Activated CD4-positive, alpha-beta T cell treated with anti-CD3 and anti-CD28 coated beads, Interleukin-10, Interleukin-2, amounts not matched to agents 100 ng/mL and 50 ng/mL, durations not matched to agents 16 hours and 8 hours (primary cell): ENCODE data around the gene TFPT.

Experiments used
- DNase-seq: peaks from one replicate; pipeline ENCODE4 v3.0.0-alpha.2; 2020

The TFPT gene

DNA sequence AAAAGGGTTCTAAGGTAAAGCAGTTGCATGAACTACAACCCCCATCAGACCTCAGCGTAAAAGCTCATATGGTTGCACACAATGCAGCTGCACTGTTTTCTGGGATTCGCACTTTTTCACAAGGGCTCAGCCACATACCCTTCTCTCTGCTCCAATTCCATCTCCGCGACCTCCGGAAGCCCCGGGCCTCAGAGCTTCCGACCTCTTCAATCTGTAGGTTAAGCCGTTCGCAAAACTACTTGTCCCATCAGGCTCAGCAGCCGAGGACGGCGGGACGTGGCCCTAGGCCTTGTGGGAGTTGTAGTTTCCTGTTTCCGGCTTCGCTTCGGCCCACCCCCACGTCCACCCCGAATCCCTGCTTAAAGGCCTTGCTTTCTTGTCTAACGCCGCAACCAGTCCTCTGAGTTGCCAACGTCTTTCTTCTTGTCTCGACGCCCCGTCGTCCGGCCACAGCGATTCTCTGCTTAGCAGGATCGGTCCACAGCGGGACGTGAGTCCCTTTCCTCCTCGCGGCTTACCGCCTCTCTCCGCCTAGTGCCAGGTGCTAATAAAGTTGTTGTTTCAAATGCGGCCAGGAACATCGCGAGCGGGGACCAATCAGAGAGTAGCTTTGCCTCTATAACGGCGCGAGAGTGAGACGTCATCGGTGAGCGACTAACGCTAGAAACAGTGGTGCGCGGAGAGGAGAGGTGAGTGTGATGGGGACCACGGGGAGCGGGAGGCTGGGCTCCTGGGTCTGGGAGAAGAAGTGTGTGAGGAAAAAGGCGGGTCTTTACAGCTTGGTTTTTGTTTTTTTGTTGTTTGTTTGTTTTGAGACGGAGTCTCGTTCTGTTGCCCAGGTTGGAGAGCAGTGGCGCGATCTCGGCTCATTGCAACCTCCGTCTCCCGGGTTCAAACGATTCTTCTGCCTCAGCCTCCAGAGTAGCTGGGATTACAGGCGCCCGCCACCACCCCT is at the start of gene TFPT, which contains the start of gene PRPF31:
Gene TFPT (minus strand): TSS at position 549 of the 955 bp plus-strand sequence. CDS start 388 bp downstream, at position 161.
Gene PRPF31 (plus strand): TSS at position 646 of the 955 bp plus-strand sequence. CDS start 2,525 bp downstream, outside the sequence.
- DNase-seq, result peak; percentile 97

DNA sequence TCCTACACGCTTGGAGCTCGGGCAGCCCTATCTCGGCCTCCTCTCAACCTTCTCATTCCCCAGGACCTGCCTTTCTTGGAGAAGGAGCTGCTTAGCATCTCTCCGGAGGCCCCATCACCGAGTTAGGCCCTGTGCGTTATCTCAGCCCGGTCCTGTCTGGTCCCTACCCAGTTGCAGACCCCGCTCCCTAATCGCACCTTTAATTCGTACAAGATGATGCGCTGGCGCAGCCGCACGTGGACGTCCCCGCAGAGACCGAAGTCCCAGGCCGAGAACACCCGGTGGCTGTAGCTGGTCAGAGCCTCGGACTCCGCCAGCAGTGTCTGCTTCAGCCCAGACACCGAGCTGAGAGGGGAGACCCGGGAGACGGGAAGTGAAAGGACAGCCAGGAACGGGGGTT is 49.8 kb upstream of the TFPT start:
- DNase-seq, result no peak

DNA sequence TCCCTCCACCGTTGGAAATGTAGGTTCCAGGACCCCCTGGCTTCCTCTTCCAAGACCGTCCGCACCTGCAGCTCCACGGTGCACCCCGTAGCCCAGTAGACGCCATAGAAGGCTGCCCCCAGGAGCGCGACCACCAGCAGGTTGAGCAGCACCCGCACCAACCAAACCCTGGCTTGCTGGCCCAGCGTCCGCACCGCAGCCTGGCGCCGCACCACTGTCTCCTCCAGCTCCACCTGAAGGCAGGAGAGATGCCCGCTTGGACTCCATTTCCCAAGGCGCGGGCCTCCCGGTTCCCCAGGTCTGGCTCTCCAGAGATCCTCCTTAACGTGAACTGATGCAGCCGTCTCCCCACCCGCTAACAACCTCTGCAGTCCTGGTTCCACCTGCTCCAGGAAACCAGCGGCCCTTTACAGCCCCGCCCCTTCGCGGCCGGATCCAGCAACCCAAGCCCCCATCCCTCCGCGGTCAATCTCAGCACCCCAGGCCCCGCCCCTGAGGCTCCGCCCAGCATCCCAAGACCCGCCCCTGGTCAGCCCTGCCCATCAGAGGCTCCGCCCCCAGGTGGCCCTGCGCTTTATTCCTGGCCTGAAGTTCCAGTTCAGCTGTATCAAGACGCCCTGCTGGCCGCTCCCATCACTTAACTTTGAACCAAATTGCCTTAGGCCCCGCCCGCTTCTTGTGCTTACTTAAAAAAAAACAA is 49.1 kb upstream of the TFPT start:
- peak; percentile 88 for DNase-seq

- no peak for DNase-seq
These were observed 47.4 kb upstream of the TFPT start for GRCh38 chr19:54162884-54163283.

- DNase-seq, result peak; percentile 83
These were observed 46.9 kb upstream of the TFPT start for GRCh38 chr19:54162241-54162805.

- DNase-seq, result no peak
These were observed 45.4 kb upstream of the TFPT start for GRCh38 chr19:54160854-54161253.

DNA sequence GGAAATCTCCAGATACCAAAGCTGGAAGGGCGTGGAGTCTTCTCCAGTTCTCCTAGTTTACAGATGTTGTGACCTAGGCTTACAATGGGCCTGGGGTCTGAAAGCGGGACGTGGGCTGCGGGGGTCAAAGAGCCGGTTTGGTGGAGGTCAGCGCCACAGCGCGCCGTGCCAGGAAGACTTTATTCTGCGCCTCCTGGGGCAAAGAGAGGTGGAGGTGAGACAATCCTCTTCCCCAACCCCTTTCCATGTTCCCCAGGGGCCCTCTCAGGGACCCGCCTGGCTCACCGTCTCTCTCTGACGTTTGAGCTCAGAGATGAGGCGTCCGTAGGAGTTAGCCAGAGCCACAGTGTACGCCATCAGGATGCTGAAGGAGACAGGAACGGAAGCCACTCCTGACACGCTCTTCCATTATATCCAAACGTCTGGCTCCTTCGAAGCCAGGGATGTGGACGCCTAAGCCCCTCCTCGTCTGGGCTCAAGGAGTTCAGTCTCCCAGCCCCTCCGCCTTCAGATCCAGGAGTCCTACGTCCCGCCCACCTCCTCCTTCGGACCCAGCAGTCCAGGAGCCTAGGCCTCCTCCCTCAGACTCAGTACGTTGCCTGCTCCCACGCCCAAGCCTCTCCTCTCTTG is 44.8 kb upstream of the TFPT start:
- peak; percentile 11 for DNase-seq

DNA sequence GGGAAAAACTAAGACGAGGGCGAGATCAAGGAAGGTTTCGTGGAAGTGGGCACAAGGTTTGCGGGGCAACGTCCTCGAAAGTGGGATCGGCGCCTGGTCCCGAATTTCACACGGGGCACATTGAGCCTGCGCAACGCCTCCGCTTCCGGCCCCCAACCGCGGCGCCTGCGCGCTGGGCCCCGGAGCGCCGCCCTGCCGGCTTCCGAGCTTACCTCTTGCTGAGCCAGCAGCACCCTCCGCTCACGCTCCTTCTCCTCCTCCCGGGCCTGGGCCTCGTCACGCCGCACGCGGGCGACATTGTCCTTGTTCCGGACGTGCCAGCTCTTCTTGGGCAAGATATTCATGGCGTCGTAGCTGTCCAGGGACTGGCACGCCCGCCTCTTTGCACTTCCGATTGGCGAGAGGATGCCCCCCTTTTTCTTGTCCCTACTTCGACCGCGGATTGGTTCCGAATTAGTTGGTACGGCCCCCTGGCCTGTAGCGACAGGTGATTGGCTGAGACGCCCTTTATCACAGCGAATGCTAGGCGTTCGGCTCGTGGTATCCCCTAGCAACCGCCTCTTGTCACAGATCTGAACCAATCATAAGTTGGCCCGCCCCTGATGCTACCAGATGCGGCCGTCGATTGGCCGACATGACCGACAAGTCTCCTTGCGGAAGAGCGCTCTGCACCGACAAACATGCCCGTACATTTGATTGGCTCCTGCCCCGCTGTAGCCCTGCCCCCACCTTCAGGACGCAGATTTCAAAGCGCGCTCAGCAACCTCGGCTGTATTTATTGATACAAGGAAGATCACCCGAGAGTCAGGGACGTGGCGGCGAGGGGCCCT is 44.1 kb upstream of the TFPT start, which contains the start of gene LENG1:
Gene LENG1 (minus strand): TSS at position 370 of the 830 bp plus-strand sequence. CDS start 26 bp downstream, at position 344.
- peak; percentile 100 for DNase-seq

DNA sequence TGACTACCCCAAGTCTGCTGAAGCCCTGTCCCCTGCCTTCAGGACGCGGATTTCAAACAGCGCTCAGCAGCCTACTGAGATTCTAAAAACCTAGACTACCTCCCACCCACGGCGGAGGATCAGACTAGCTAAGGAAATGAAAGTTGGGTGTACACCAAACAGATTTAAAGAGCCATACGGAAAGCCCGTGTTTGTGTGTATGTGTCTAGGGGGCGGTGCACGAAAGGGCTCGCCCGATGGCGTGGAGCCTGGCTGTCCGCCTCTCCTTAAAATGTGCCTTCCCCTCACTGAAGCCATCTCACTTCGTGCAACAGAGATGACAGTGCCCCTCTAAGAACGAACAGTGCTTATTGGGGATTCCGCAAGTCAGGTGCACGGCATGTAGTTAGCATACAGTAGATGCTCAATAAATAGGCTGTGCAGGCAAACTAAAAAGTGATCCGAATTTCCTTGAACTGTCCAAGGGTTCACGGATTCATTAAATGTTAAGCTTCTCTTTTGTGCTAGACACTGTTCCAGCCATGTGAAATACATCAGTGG is 43.4 kb upstream of the TFPT start:
- peak; percentile 46 for DNase-seq

DNA sequence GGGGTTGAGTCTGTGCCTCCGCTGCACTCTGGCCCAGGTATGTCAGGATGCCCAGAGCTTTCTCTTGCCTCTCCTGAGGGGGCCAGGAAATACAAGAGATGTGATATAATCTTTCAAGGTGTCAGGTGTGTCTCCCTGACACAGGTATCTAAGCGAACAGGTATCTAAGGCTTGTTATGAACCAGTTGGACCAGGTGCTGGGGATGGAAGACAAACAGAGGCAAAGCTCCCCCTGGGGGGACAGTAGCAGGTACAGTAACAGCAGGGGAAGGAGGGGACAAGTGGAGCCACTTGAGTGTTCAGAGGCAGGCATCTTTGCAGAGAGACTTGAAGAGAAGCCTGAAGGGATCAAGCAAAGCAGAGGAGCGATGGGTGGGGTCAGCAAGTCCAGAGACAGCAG is 41.5 kb upstream of the TFPT start:
- no peak for DNase-seq

DNA sequence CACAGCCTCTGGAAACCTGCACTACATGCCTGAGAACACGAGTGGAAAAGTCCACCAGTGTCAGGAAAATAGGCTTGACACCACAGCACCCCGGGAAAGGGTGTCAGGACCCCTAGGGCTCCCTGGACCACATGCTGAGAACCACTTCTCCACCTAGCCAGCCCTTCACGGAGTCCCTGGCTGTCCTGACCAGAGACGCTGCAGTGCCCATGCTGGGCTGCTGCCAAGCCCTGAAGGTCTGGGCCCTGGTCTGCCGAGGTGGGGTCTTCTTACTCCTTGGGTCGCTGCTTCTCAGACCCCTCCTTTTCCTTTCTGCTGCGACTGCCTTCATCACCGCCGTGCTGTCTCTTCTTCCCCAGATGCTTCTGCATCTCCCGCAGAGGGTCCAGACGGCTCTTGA is 41.0 kb upstream of the TFPT start:
- no peak for DNase-seq

DNA sequence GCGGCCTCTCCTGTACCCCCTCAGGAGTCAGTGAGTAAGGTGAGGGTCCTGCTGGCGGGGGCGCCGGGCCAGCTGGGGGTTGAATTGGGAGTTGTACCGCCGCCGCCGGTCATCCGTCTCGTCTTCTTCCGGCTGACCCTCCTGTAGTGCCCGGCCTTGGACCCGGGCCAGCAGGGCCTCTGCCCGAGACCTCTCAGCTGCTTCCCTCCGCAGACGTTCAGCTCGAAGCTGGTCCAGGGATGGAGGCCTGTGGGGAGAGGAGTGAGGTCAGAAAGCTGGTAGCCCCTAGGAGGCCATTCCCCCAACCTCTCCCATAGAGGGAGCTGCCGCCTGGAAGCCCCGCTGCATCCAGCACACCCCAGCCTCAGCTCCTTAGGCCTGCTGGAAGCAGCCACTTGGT is 40.2 kb upstream of the TFPT start:
- no peak for DNase-seq

DNA sequence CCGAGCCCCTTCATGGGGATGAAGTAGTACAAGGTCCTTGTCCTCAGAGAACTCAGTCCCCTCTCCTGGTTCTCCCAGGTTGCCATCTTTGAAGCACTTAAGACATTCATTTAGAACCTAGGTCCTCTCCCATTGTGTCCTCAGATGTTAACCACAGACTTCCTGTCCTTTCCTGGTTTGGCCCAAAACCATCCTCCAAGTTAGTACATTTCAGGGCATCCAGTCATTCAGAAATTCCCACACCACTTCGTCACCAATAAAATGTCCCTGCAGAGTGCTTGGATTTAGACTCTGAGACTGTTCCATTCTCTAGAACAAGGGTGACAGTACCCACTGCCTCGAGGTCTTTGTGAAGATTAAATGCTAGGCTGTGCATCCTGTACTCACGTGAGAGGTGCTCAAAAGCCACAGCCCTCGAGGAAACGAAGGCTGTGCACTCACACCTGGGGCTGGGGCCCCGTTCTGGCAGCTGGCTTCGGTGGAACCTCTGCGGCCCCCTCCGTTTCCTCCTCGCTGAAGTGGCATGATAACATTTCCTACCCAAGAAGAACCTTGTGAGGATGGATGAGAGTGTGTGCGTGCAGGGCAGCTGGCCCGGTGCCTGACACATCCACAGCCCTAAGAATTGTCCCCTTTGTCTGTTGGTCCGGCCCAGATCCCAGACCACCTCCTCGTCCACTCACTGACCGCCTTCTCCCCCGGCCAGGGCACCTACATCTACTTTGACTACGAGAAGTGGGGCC is 39.3 kb upstream of the TFPT start:
- DNase-seq, result peak; percentile 41

DNA sequence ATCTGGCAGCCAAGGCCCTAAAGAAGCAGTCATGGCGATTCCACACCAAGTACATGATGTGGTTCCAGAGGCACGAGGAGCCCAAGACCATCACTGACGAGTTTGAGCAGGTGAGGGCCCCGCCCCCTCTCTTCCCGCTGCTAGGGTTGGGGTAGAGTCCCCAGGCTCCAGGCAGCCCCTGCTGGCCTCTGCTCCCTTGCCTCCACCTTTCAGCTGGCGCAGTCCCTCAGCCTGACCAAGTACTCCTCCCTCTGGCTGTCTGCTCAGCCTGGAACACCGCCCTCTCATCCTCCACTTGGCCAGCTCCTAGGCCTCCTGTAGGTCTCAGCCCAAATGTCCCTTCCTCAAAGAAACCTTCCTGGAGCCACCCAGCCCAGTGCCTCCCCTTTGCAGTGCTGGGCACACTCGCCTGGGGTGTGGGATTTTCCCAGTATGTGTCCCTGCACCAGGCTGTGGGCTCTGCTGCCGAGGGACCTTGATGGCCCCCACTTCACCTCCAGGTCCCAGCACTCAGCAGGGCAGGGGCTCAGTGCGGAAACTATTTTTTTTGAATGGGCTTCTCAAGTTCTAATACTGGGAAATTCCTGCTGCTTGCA is 38.4 kb upstream of the TFPT start:
- DNase-seq, result no peak

- DNase-seq, result no peak
These were observed 37.5 kb upstream of the TFPT start for GRCh38 chr19:54152878-54153524.

- DNase-seq, result no peak
These were observed 36.8 kb upstream of the TFPT start for GRCh38 chr19:54152267-54152666.

- DNase-seq, result no peak
These were observed 36.0 kb upstream of the TFPT start for GRCh38 chr19:54151362-54152035.

DNA sequence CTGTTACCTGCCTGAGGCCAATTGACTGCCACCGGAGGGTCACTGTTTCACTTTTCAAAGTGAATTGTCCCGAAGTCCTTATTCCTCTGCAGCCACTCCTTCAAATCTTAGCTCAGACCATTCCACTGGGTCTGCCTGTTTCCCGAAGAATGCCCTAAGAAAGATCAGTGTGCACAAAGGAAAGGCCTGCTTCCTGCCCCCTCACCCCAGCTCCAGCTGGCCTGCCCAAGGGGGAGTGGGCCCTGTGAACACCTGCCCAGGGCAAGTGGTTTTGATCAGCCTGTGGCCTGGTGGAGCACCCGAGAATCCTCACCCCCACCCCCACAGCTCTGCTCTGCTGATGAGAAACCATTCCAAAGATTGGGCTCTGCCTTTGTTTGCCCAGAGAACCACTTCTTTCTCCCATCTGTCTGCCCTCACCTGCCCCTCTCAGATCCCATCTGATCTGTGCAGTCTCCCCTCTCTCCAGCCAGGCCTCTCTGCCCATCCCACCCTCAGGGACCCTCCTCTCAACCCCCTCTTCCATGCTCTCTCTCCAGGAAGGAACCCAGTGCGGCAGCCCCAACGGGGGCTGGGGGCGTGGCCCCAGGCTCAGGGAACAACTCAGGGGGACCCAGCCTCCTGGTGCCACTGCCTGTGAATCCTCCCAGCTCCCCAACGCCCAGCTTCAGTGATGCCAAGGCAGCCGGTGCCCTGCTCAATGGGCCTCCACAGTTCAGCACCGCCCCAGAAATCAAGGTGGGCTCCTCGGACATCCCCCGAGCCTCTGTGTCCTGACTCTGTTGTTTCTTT is 33.8 kb upstream of the TFPT start:
- DNase-seq, result no peak
